GM12875 (cell line): ENCODE results near the gene MYO5A.
"Not testable (repeated sequence)": the region's sequence is repeated elsewhere in the genome, so short reads cannot be mapped to it uniquely, and the experiment has no call there.

Experiments
- H3K4me3 ChIP-seq: one replicate; pipeline ENCODE4 v1.5.1; 2011; ENCODE audit warnings: low read depth, low read length, control low read depth
- TF ChIP-seq, protein P1 (sequence below): IDR thresholded peaks from 2 replicates; pipeline ENCODE4 v1.5.1; 2011; ENCODE audit warnings: low read depth, mild to moderate bottlenecking, control low read depth, inconsistent platforms, low read length, moderate library complexity, borderline replicate concordance; ENCODE audit not compliant: insufficient read depth

Gene MYO5A

DNA sequence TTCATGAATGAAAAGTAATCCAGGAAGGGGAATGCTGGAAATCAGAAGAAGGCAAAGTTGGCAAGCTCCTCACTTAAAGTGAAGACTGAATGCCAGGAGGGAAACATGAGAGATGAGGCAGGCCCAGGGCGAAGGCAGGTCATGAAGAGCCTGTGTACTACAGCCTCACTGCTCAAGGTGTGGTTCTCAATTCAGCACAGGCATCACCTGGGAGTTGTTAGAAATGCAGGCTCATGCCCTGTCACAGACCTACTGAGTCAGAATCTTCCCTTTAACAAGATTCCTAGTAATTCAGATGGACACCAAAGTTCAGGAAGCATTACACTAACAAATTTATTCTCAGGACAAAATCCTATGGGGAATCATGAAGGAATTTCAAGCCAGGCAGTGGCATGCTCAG is 14.2 kb downstream of the MYO5A start:
- TF ChIP-seq, protein P1, sequence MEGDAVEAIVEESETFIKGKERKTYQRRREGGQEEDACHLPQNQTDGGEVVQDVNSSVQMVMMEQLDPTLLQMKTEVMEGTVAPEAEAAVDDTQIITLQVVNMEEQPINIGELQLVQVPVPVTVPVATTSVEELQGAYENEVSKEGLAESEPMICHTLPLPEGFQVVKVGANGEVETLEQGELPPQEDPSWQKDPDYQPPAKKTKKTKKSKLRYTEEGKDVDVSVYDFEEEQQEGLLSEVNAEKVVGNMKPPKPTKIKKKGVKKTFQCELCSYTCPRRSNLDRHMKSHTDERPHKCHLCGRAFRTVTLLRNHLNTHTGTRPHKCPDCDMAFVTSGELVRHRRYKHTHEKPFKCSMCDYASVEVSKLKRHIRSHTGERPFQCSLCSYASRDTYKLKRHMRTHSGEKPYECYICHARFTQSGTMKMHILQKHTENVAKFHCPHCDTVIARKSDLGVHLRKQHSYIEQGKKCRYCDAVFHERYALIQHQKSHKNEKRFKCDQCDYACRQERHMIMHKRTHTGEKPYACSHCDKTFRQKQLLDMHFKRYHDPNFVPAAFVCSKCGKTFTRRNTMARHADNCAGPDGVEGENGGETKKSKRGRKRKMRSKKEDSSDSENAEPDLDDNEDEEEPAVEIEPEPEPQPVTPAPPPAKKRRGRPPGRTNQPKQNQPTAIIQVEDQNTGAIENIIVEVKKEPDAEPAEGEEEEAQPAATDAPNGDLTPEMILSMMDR = no peak
- H3K4me3 ChIP-seq = no peak overlapping the region

DNA sequence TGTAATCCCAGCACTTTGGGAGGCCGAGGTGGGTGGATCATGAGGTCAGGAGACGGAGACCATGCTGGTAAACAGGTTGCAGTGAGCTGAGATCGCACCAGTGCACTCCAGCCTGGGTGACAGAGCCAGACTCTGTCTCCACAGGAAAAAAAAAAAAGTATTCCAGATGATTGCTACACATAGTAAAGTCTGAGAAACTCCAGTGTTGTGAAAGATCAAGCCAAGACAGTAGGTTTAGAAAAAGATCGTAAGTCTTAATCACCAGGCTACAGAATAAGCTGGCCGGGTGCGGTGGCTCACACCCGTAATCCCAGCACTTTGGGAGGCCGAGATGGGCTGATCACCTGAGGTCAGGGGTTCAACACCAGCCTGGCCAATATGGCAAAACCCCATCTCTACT is 15.8 kb downstream of the MYO5A start:
- not testable (repeated sequence) for H3K4me3 ChIP-seq

GRCh38 chr15:52511084-52511483 is 17.6 kb downstream of the MYO5A start:
- H3K4me3 ChIP-seq = no peak overlapping the region
- TF ChIP-seq, protein P1 = no peak

DNA sequence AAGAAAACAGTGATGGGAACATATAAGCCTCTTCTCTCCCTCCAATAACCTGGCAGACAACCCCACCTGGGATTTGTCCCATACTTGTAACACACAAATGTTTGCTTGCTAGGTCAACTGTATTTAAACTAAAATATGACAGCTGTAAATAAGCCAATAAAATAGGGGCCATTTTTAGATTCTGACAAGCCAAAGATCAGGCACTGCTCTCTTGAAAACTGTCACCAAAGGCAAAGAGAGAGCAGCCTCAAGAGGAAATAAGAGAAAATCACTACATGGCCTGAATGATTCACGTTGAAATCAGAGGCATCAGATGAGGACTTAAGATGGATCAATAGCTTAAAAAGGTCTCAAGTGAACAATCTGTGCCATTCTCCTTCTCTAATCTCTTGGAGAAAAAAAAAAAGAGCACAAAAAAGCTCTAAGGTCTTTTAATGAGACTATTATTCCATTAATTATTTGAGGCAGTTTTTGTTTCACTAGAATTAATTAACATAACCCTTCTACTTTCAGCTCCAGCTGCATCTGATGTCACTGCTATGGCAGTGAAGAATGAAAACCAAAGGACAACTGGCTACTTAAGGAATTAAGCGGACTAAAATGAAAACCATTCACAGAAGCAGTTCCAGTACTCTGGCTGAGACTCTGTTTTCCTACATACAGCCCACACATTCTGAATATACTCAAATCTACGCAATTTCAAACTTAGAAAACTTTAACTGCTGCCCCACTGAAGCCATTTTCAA is 19.0 kb downstream of the MYO5A start:
- TF ChIP-seq, protein P1 = no peak
- no peak overlapping the region for H3K4me3 ChIP-seq

DNA sequence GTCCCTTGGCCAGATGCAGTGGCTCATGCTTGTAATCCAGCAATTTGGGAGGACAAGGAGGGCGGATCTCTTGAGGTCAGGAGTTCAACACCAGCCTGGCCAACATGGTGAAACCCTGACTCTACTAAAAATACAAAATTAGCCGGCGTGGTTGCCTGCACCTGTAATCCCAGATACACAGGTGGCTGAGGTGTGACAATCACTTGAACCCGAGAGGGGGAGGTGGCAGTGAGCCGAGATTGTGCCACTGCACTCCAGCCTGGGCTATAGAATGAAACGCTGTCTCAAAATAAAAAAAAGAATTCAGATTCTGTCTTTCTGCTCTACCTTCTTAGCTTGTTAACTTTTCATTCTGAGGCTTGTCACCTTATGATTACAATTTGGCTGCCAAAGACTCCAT is 22.1 kb downstream of the MYO5A start:
- TF ChIP-seq, protein P1 = no peak
- H3K4me3 ChIP-seq = no peak overlapping the region

- TF ChIP-seq, protein P1 = no peak
- no peak overlapping the region for H3K4me3 ChIP-seq
Observed at GRCh38 chr15:52505151-52505550, 23.5 kb downstream of the MYO5A start.

GRCh38 chr15:52503788-52504496 is 24.7 kb downstream of the MYO5A start:
- TF ChIP-seq, protein P1 = no peak
- H3K4me3 ChIP-seq = no peak overlapping the region
